GM19238 (cell line): ENCODE measurements around the gene IL12RB2.
"Not testable (repeated sequence)": the region's sequence is repeated elsewhere in the genome, so short reads cannot be mapped to it uniquely, and the experiment has no call there.

ENCODE experiments used
- DNase-seq: peaks from one replicate; pipeline ENCODE4 v3.0.0; 2011; ENCODE audit warnings: low spot score; ENCODE audit not compliant: insufficient read length

IL12RB2 gene

DNA sequence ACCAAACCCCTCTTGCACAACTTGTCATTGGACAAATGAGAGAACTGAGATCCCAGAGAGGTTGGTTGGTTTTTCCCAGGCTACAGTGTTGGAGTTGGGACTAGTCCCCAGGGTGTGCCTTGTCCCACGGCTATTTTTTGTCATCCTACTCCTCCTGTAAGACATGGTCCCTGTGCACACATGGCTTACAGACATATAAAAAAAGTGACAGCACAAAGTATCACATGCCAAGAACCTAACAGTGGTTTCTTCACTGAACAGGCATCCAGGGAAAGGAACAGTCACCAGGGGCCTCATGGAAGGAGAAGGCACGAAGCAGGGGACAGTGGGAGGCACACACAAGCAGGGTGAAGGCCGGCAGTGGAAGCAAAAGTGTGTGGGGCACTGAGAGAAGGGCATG, 86.1 kb downstream of the IL12RB2 start:
- DNase-seq: no peak

DNA sequence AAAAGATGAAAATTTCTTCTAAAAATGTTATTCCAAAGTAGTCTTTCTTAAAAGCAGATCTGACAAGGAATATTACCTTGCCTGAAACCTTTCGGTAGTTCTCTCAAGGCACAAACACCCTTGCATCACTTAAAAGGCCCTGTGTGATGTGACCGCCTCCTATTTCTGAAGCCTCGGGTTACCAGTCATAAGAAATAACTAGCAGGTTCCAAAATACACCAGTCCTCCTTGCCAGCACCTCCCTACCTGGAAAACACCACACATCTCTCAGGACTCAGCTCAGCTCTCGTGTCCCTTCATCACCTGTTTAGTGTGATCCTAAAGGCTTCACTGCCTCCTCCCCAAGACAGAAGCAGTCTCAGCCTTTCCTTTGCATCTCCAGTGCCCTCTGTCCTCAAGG, 86.9 kb downstream of the IL12RB2 start:
- DNase-seq: no peak

DNA sequence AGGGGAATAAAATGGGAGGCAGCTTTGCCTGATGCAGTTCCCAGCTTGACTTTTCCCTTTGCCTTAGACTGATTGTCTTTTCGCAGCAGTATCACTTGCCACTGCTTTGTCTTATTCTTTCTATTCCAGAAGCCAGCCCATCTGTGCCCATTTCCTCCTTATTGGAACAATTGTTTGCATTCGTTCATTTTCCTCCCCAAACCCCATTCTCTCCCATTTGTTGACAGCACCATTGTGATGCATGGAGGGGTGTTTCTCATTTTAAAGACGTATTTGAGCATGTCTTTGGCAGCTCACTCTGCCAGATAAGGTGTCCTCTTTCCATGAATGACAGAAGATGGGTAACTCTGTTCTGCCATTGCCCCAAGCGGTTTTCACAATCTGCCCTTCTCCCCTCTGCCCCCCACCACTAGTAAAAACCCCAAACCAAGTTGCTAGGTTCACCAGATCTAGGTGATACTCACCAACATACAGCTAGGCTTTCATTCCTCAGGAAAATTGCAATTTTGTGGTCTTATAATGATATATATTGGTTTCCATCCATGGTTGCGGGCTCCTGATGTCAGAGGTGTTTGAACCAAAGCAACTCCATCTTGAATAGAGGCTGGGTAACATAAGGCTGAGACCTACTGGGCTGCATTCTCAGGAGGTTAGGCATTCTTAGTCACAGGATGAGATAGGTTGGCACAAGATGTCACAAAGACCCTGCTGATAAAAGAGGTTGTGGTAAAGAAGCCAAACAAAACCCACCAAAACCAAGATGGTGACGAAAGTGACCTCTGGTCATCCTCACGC, 91.7 kb downstream of the IL12RB2 start:
- DNase-seq: no peak

DNA sequence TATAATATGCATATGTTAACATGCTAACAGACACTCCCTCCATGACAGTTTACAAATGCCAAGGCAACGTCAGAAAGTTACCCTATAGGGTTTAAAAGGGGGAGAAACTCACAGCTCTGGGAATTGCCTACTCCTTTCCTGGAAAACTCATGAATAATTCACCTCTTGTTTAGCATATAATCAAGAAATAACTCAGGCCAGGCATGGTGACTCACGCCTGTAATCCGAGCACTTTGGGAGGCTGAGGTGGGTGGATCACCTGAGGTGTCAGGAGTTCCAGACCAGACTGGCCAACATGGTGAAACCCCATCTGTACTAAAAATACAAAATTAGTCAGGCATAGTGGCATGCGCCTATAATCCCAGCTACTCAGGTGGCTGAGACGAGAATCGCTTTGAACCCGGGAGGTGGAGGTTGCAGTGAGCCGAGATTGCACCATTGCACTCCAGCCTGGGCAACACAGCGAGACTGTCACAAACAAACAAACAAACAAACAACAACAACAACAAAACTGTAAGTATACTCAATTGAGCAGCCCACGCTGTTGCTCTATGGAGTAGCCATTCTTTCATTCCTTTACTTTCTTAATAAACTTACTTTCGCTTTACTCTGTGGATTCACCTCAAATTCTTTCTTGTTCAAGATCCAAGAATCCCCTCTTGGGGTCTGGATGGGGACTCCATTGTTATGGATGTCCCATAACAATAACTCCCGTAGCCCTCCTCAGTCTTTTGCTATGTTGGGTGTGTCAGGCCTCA, 92.5 kb downstream of the IL12RB2 start:
- DNase-seq: not testable (repeated sequence)

DNA sequence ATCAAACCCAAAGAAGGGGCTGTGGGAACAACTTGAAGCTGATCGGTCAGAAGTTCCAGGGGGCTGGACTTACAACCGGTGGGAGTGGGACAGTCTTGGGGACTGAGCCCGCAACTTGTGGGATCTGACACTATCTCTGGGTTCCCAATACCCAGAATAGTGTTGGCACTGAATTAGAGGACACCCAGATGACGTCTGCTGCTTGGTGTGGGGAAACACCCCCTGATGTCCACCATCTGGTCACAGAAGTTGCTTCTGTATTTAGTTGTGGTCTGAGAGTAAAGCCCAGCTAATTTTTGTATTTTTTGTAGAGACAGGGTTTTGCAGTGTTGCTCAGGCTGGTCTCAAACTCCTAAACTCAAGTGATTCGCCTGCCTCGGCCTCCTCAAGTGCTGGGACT, 93.8 kb downstream of the IL12RB2 start:
- no peak for DNase-seq

DNA sequence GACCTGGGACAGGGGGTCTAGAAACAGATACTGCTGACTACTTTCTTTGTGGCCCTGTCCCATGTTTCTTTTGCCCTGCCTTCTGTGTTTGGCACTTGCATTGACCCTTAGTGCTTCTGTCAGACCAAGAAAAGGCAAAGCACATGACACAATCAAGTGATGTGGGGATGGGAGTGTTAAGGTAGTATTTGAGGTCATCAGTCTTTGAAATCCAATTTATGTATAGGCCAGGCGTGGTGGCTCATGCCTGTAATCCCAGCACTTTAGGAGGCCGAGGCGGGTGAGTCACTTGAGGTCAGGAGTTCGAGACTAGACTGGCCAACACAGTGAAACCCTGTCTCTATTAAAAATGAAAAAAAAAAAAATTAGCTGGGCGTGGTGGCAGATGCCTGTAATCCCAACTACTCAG, 96.5 kb downstream of the IL12RB2 start:
- DNase-seq: no peak

DNA sequence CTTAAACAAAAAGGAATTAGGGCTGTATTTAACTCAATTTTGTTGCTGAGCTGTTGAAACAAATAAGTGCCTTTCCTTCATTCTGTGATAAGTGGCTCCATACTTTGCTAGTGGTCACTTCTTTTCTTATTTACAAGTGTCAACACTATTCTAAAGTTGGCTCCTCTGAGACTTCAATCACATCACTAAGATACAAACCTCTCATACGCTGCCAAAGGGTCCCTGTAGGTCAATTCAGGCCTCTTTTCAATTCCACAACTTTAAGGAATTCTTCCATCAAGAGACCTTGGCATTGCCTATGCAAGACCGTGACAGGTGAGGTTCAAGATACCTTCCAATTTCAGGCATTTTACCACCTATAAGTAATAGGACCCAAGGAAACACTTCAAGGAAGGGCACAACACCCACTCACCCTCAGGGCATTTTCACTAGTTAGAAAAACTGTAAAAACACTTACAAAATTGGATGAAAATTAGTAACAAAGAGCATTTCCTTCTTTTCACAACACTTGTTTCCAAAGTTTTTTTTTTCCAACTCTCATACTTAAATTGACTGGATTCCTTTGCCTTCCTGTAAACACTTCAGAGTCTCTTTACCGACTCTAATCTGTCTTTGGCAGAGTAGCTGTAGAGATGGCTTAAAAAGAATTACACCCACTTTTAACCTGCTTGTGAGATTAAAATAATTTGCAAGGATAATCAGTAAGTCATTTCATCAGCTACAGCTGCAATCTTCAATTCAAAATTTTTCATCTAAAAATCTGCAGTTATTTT, 98.0 kb downstream of the IL12RB2 start:
- no peak for DNase-seq

DNA sequence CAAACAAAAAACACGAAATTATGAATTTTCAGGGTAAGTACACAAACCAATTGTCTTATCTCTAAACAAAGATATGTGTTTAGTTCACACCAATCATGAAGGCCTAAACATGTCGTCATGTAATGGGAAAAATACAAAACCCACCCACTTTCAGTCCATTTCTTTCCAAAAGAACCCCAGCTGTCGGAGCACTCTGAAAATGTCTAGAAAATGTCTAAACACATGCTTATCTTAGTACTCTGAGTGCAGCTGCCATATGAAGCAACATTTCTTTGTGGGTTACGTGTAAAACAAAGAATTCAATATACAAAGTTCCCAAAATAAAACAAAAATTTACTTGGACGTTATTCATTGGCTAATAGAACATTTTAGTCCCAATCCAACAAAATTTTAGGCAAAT, 99.8 kb downstream of the IL12RB2 start:
- no peak for DNase-seq

DNA sequence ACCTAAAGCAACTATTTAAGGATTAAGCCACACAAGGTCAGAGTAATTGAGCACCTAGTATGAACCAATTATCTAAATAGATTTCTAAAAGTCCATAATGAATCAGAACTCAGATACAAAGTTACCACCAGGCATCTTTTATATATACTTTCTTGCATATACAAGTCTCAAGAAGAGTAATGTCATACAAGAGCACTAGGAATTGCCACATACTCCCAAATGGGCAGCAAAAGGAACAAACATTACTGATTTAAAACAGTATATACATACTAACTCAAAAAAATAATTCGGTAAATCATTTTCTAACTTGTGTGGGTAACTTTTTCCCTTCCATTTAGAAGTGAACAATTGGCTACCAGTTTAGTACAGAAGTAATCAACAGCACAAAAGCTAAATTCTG, 100.5 kb downstream of the IL12RB2 start:
- DNase-seq: no peak

DNA sequence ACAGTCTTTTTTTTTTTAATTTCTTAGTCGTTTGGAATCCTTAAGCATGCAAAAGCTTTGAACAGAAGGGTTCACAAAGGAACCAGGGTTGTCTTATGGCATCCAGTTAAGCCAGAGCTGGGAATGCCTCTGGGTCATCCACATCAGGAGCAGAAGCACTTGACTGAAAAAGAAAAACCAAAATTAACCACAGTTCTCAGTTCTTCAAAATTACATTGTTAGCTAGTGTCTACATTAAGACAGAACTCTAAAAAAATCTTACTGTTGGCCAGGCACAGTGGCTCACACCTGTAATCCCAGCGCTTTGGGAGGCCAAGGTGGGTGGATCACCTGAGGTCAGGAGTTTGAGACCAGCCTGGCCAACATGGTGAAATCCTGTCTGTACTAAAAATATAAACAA, 105.4 kb downstream of the IL12RB2 start:
- not testable (repeated sequence) for DNase-seq

DNA sequence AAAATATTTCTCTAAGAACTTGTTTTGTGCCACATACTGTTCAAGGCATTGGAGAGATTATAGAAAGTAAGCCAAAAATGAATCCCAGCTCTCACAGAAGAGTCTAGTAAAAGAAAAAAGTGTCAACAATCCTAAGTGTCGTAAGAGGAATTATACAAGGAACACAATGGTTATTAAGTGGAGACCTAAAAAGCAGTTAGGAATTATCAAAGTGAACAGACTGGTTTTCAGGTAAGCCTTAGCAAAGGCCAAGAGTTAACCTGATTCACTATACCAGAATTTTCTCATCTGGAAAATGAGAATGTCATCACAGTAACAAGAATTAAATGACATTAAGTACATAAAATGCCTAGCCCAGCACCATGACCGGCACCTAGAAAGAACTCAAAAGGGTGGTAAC, 106.9 kb downstream of the IL12RB2 start:
- no peak for DNase-seq

DNA sequence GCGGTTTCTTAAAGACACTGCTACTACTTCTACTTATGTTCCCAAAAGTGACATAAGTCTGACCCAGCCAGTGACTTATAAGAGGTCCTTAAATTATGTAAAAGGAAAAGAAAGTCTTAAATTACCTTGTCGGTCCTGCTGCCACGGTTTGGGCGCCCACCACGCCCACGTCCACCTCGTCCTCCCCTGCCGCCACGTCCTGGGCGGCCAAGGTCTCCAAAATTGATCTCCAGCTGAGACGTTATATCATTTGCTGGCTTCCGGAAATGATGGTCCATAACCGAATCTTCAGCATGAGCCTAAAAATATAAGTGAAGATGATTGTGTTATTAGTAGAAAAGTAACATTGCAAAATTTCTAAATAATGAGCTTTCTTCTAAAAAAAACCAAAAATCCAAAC, 107.4 kb downstream of the IL12RB2 start:
- no peak for DNase-seq

DNA sequence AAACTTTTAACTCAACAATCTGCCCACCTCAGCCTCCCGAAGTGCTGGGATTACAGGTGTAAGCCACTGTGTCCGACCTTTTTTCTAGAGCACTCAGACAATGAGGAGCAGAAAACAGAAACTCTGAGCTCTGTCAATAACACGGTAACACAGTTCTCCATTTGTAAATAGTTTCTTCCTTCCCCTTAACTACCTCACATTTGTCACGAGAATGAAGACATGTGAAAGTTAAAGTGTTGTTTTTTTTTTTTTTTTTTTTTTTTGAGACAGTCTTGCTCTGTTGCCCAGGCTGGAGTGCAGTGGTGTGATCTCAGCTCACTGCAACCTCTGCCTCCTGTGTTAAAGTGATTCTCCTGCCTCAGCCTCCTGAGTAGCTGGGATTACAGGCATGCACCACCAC, 110.1 kb downstream of the IL12RB2 start:
- not testable (repeated sequence) for DNase-seq

DNA sequence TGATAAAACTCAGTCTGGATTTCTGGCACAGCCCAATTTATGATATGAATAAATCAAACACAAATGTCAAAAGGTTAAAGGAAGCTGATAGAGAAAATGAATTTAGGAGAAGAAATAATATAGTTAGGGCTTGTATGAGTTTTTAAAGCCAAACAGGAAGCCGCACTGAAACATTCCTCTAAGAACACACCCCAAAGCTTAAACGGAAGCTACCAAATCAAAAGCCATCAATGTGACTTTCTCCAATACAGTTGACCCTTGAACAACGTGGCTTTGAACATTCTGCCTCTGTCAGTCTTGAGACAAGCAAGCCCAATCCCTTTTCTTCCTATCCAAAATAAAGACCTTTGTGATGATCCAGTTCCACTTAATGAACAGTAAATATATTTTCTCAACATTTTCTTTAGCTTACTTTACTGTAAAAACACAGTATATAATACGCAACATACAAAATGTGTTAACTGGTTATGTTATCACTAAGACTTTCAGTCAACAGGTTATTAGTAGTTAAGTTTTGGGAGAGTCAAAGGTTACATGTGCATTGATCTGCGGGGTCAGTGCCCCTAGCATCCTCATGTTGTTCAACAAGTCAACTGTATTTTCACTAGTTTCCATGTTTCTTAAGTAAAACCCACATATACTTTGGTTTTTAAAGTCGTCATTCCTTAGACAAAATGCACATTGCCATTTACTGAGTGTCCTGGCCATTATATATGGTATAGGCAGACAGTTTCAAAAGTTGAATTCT, 111.3 kb downstream of the IL12RB2 start:
- DNase-seq: no peak

DNA sequence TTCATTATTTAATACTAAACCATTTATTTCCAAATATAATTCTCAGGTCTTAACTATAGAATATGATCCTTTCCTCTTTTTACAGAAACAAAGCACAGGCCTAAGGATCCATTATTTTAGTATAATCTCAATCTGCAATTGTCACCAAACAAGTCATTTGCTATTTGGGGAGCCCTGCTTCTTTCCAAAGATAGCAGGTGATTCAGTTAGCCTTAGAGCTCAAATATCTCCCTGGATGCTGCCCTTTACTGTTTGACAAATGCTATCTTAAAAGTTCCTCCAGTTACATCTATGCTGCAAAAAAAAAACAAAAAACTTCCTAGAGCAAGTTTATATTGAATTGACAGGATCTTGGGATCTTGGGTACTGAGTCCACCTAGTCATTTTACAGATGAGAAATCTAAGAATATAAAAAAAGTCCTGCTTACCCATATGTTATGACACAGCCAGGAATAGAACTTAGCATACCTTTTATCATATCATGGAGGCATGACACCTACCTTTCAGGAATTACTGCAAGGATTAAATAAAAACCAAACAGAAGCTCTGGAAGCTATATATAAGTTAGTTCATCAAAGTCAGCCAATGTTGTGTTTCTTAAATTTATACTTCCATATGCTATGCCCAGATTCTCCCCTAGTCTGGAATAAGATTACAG, 113.3 kb downstream of the IL12RB2 start:
- no peak for DNase-seq

DNA sequence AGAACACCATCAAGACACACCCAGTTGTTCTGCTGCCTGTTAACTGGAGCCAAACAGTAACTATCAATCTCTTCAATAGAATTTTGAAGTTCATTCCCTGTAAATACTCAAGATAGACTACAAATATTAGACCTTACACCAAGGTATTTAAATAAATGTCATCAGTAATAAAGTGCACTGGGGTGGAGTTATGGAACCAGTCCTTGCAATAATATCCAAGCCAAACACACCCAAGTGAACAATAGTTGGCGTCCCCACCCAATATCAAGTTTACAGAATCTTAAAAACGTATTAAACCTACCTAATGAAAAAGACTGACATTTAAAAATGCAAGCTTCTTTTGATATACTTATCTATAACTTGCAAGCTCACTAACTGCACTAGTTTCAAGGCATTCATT, 119.8 kb downstream of the IL12RB2 start:
- DNase-seq: no peak

DNA sequence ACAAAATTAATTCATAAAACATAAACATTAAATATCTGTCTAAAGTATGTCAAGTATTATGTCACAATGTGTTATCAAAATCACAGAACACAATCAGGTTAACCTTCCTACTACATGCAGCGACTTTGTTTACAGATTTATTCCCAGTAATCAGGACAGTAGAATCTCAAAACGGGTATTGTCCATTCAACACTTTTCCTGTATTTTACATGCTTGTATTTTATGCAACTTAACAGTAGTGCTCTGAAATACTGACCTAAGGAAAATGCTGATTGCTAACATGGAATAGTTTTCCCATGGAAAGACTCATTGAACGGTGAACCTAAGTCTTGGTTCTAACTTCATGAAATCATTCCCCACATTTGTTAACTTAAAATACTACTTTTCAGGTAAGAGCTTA, 120.3 kb downstream of the IL12RB2 start:
- no peak for DNase-seq

DNA sequence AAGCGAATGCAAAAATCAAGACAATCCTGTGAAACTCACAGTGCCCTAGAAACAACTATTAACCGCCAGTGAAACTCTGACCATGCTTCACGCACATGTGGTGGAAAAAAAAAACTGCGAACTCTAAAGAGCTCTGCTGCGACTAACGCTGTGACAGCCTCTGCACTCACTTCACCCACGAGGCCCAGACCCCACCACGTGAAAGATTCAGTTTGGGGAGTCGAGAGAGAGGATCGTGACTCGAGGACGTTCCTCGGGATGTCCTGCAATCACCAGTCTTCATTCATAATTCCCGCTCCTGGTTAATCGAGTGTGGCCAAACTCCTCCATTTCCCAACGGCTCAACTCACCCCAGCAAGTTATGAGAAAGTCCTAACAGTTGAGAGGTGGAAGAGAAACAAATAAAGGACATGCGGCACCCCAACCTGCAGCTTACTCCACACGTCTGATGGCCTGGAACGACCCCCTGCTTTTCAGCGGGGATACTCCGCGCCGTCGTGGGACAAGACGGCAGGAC, 121.4 kb downstream of the IL12RB2 start:
- no peak for DNase-seq

DNA sequence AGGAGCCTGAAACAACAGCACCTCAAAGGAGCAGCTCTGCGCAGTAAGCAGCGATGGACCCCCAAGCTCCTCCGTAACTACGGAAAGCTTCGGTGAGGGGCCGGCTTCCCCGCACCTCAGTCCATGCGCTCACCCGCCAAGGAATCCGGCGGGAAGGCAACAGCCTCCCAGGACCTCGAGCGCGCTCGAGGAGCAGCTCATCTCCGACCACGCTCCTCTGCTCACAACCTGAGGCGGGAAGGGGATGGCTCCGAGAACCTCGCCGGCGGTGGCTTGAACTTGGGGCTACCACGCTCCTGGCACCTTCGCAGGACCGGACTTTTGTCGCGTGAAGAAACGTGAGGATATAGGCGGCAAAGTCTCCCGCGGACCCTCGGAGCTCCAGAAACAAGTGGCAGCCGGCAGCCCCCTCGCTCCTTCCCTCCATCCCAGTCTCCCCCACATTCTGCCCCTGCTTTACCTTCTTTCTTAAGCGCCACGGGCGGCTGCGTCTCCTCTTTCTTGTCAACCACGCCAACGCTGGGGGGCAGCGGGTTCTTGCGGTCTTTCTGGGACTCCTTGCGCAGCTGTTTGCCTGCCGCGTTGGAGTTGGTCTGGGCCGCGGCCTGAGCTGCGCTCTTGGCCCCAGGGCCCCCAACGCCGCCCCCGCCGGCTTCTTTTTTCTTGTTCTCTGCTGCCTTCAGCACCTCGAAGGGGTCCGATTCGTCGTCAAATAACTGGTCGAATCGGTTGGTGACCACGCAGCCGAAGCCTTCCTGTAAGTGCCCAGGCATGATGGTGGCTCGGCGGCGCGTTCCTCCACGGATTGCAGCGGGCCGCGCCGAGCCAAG, 122.1 kb downstream of the IL12RB2 start:
- DNase-seq: no peak
